HG03039 (cell line): ENCODE measurements around the gene BTNL8.
"Not testable (repeated sequence)": the region's sequence is repeated elsewhere in the genome, so short reads cannot be mapped to it uniquely, and the experiment has no call there.

Source experiments
- ATAC-seq: cut with Tn5 transposase; IDR thresholded peaks from one replicate; pipeline ENCODE4 v1.9.1; 2021; ENCODE audit warnings: mild to moderate bottlenecking, moderate library complexity; ENCODE audit not compliant: unreplicated experiment

Gene BTNL8

GRCh38 chr5:180874804-180875582, 24.0 kb upstream of the BTNL8 start:
- ATAC-seq, result no peak

- ATAC-seq, result no peak
These were observed 23.0 kb upstream of the BTNL8 start for GRCh38 chr5:180875860-180876426.

GRCh38 chr5:180885845-180886529, 13.0 kb upstream of the BTNL8 start:
- not testable (repeated sequence) for ATAC-seq

- no peak for ATAC-seq
These were observed 9.6 kb upstream of the BTNL8 start for GRCh38 chr5:180889381-180889780.

GRCh38 chr5:180895330-180895729, 3.6 kb upstream of the BTNL8 start:
- not testable (repeated sequence) for ATAC-seq

- no peak for ATAC-seq
These were observed 1.2 kb downstream of the BTNL8 start for GRCh38 chr5:180900178-180900577.

GRCh38 chr5:180901319-180902009, 2.5 kb downstream of the BTNL8 start:
- no peak for ATAC-seq

GRCh38 chr5:180908400-180908799, 9.4 kb downstream of the BTNL8 start:
- ATAC-seq, result no peak

GRCh38 chr5:180908998-180909731, 10.2 kb downstream of the BTNL8 start:
- ATAC-seq, result no peak

- no peak for ATAC-seq
These were observed 10.8 kb downstream of the BTNL8 start for GRCh38 chr5:180909782-180910181.

GRCh38 chr5:180910182-180910581, 11.2 kb downstream of the BTNL8 start:
- no peak for ATAC-seq

- ATAC-seq, result no peak
These were observed 11.8 kb downstream of the BTNL8 start for GRCh38 chr5:180910735-180911134.

GRCh38 chr5:180914646-180915045, 15.7 kb downstream of the BTNL8 start:
- ATAC-seq, result no peak

- no peak for ATAC-seq
These were observed 17.0 kb downstream of the BTNL8 start for GRCh38 chr5:180915924-180916323.

GRCh38 chr5:180918380-180918779, 19.4 kb downstream of the BTNL8 start:
- ATAC-seq, result no peak

- ATAC-seq, result no peak
These were observed 21.8 kb downstream of the BTNL8 start for GRCh38 chr5:180920710-180921109.

- ATAC-seq, result no peak
These were observed 24.0 kb downstream of the BTNL8 start for GRCh38 chr5:180922932-180923331.

GRCh38 chr5:180932660-180933059, 33.7 kb downstream of the BTNL8 start:
- no peak for ATAC-seq

GRCh38 chr5:180935203-180935602, 36.2 kb downstream of the BTNL8 start:
- ATAC-seq, result no peak

GRCh38 chr5:180938294-180938693, 39.3 kb downstream of the BTNL8 start:
- ATAC-seq, result no peak
